ENCODE results near the gene YWHAQ. TPM values are rescaled to one million over a fixed set of nuclear protein-coding genes. Genes with fewer than 3 reads are reported as not detected.

The YWHAQ gene
- total RNA-seq, 1 donor from 2014 or later: 173 TPM

DNA sequence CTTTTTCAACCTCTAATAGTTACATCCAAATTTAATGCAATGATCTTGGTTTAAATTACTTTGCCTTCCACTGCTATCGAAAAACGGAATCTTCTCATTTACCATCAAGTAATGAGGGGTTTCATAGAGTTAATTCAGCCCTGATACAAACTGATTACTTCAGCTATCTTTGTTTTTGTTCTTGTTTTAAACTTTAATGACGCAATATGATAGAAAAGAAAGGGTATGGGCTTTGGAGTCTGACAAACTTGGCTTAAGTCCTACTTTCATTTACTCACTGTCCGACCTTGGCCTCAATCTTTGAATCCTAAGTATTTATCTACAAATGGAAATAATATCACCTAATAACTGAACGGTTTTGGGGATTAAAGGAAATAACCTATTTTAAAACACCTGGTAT is 91.3 kb downstream of the YWHAQ start:
- Histone ChIP-seq H3K4me3 (no peak overlapping the region), H3K27ac (no peak overlapping the region), H3K4me1 (peaks cover 36% of the 10 kb centered on the region), H3K9me3 (no peaks in the 10 kb centered on the region), H3K36me3 (peaks cover 0 to 7% of the 10 kb centered on the region in 2 donors), H3K27me3 (no peaks in the 10 kb centered on the region)
- intact Hi-C loops (cut with DNase I): no loop called here
- no peak for DNase-seq (ENCODE audit: extremely low spot score in 2 of 2)
- TF ChIP-seq POLR2AphosphoS5 (IDR thresholded peaks at IDR 0.05; ENCODE audit: insufficient read depth in 1 of 2, low read depth in 1 of 2) (no peak), POLR2A (IDR thresholded peaks at IDR 0.05) (no peak)
- TF ChIP-seq, protein P1, sequence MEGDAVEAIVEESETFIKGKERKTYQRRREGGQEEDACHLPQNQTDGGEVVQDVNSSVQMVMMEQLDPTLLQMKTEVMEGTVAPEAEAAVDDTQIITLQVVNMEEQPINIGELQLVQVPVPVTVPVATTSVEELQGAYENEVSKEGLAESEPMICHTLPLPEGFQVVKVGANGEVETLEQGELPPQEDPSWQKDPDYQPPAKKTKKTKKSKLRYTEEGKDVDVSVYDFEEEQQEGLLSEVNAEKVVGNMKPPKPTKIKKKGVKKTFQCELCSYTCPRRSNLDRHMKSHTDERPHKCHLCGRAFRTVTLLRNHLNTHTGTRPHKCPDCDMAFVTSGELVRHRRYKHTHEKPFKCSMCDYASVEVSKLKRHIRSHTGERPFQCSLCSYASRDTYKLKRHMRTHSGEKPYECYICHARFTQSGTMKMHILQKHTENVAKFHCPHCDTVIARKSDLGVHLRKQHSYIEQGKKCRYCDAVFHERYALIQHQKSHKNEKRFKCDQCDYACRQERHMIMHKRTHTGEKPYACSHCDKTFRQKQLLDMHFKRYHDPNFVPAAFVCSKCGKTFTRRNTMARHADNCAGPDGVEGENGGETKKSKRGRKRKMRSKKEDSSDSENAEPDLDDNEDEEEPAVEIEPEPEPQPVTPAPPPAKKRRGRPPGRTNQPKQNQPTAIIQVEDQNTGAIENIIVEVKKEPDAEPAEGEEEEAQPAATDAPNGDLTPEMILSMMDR (IDR thresholded peaks at IDR 0.05): no peak

- Histone ChIP-seq H3K9me3 (no peaks in the 10 kb centered on the region), H3K27ac (no peak overlapping the region), H3K27me3 (no peaks in the 10 kb centered on the region), H3K36me3 (peaks cover 0 to 11% of the 10 kb centered on the region in 2 donors), H3K4me1 (peaks cover 22% of the 10 kb centered on the region), H3K4me3 (no peak overlapping the region)
- intact Hi-C loops (cut with DNase I): no loop called here
- TF ChIP-seq, protein P1 (IDR thresholded peaks at IDR 0.05): no peak
- TF ChIP-seq POLR2AphosphoS5 (IDR thresholded peaks at IDR 0.05; ENCODE audit: insufficient read depth in 1 of 2, low read depth in 1 of 2) (peak; percentile 20 to 66), POLR2A (IDR thresholded peaks at IDR 0.05) (no peak)
- DNase-seq (ENCODE audit: extremely low spot score in 2 of 2): no peak
These were observed 92.7 kb downstream of the YWHAQ start for GRCh38 chr2:9538000-9538507.

DNA sequence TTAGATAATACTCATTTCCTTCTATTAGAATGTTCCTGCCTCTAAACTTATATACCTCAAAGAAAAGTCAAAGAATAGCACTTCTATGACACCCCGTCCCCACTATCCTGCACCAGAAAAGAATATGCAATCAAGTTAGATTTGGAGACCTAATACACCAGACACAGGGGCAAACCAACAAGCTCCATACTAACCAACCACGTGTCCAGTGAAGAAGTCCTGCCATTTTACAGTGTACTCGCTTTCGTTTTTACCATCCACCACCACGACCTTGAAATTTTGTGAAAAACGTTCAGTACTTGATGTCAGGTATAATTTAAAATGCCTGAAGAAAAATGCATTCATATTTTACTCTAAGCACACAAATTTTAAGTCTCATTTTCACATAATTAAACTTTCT is 94.3 kb downstream of the YWHAQ start:
- no peaks in the 10 kb centered on the region for H3K27me3 ChIP-seq
- H3K36me3 ChIP-seq: peaks cover 0 to 14% of the 10 kb centered on the region in 2 donors
- H3K4me1 ChIP-seq: peaks cover 21% of the 10 kb centered on the region
- intact Hi-C loops (cut with DNase I): no loop called here
- TF ChIP-seq, protein P1 (IDR thresholded peaks at IDR 0.05): no peak
- TF ChIP-seq POLR2AphosphoS5 (IDR thresholded peaks at IDR 0.05; ENCODE audit: insufficient read depth in 1 of 2, low read depth in 1 of 2) (no peak), POLR2A (IDR thresholded peaks at IDR 0.05) (no peak)
- no peak overlapping the region for H3K4me3 ChIP-seq
- no peak for DNase-seq (ENCODE audit: extremely low spot score in 2 of 2)
- H3K27ac ChIP-seq: no peak overlapping the region
- no peaks in the 10 kb centered on the region for H3K9me3 ChIP-seq

DNA sequence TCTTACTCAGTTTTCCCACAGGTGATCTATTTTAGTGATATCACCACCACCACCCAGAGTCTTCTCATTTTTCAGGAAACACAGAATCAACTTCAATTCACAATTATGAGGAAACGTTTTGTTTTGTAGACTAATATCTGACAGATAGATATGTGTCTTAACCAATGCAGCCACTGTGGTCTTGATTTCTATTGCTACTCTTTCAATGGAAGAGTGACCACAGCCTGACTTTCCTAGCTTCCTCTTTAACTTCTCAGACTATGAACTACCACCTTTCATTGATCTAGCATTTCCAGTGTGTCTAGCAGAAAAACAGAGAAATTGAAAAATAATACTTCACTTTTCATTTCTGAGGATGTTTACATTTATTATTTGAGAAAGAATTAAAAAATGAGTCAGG is 95.6 kb downstream of the YWHAQ start:
- H3K4me1 ChIP-seq: peaks cover 18% of the 10 kb centered on the region
- intact Hi-C loops (cut with DNase I): no loop called here
- H3K27me3 ChIP-seq: no peaks in the 10 kb centered on the region
- H3K36me3 ChIP-seq: peaks cover 0 to 14% of the 10 kb centered on the region in 2 donors
- no peaks in the 10 kb centered on the region for H3K9me3 ChIP-seq
- no peak for DNase-seq (ENCODE audit: extremely low spot score in 2 of 2)
- TF ChIP-seq POLR2A (IDR thresholded peaks at IDR 0.05) (no peak), POLR2AphosphoS5 (IDR thresholded peaks at IDR 0.05; ENCODE audit: insufficient read depth in 1 of 2, low read depth in 1 of 2) (no peak)
- TF ChIP-seq, protein P1 (IDR thresholded peaks at IDR 0.05): no peak
- no peak overlapping the region for H3K27ac ChIP-seq
- H3K4me3 ChIP-seq: no peak overlapping the region

Small RNAs within 50 kb of the gene (small RNA-seq; reads per million reads assigned to genes)
- gene RF00019: not detected

Other genes starting within 250 kb of the YWHAQ start
- gene ITGB1BP1, start 207.5 kb downstream of the YWHAQ start, total RNA-seq: 53.8 TPM
- 19.4 TPM for gene CPSF3, start 207.3 kb downstream of the YWHAQ start, total RNA-seq
- 40.0 TPM for gene IAH1, start 156.4 kb downstream of the YWHAQ start, total RNA-seq
- 33.4 TPM for gene ADAM17, start 75.2 kb downstream of the YWHAQ start, total RNA-seq
- 20.1 TPM for gene TAF1B, start 212.5 kb upstream of the YWHAQ start, total RNA-seq

Measured in vagina (tissue), 2 donors.